AG09309 (cell line): ENCODE measurements around the gene C1RL.
A peak's percentile ranks its signal among the peaks of the same experiment; 100 is the strongest.

ENCODE experiments used
- DNase-seq: peaks from one replicate; pipeline ENCODE4 v3.0.0-alpha.2; 2010; ENCODE audit warnings: low read depth
- H3K4me3 ChIP-seq: 2 replicates; pipeline ENCODE4 v1.5.1; 2011; ENCODE audit warnings: mild to moderate bottlenecking, low read depth, low read length, moderate library complexity; ENCODE audit not compliant: control insufficient read depth
- CTCF ChIP-seq: IDR thresholded peaks from 2 replicates; pipeline ENCODE4 v1.5.1; 2011; ENCODE audit warnings: mild to moderate bottlenecking, low read depth, low read length, inconsistent platforms; ENCODE audit not compliant: insufficient read depth, control insufficient read depth; ENCODE audit errors: missing control alignments

The C1RL gene

GRCh38 chr12:7116916-7117315 is 7.9 kb upstream of the C1RL start:
- no peak overlapping the region for H3K4me3 ChIP-seq
- DNase-seq = no peak
- no peak for TF ChIP-seq CTCF

- TF ChIP-seq CTCF = no peak
- no peak for DNase-seq
- H3K4me3 ChIP-seq = no peak overlapping the region
These were observed 7.2 kb upstream of the C1RL start for GRCh38 chr12:7116196-7116595.

- no peak overlapping the region for H3K4me3 ChIP-seq
- no peak for TF ChIP-seq CTCF
- DNase-seq = no peak
These were observed 5.8 kb upstream of the C1RL start for GRCh38 chr12:7114851-7115250.

- H3K4me3 ChIP-seq = no peak overlapping the region
- TF ChIP-seq CTCF = no peak
These were observed 5.0 kb upstream of the C1RL start for GRCh38 chr12:7114008-7114407.

GRCh38 chr12:7113389-7113871 is 4.4 kb upstream of the C1RL start:
- no peak overlapping the region for H3K4me3 ChIP-seq
- peak; percentile 83 for TF ChIP-seq CTCF
- no peak for DNase-seq

More at GRCh38 chr12:7114008-7114407, 5.0 kb upstream of the C1RL start:
- no peak for DNase-seq

GRCh38 chr12:7112041-7112440 is 3.0 kb upstream of the C1RL start:
- DNase-seq = no peak
- H3K4me3 ChIP-seq = no peak overlapping the region
- no peak for TF ChIP-seq CTCF

GRCh38 chr12:7110661-7111060 is 1.6 kb upstream of the C1RL start:
- TF ChIP-seq CTCF = no peak
- no peak for DNase-seq

More at GRCh38 chr12:7110661-7111060, 1.6 kb upstream of the C1RL start:
- no peak overlapping the region for H3K4me3 ChIP-seq
